Measurements from ENCODE around the gene CCND1. TPM values are rescaled to one million over a fixed set of nuclear protein-coding genes. Genes with fewer than 3 reads are reported as not detected.

The CCND1 gene
- total RNA-seq, 1 experiment from 2014 or later, result 331 TPM

DNA sequence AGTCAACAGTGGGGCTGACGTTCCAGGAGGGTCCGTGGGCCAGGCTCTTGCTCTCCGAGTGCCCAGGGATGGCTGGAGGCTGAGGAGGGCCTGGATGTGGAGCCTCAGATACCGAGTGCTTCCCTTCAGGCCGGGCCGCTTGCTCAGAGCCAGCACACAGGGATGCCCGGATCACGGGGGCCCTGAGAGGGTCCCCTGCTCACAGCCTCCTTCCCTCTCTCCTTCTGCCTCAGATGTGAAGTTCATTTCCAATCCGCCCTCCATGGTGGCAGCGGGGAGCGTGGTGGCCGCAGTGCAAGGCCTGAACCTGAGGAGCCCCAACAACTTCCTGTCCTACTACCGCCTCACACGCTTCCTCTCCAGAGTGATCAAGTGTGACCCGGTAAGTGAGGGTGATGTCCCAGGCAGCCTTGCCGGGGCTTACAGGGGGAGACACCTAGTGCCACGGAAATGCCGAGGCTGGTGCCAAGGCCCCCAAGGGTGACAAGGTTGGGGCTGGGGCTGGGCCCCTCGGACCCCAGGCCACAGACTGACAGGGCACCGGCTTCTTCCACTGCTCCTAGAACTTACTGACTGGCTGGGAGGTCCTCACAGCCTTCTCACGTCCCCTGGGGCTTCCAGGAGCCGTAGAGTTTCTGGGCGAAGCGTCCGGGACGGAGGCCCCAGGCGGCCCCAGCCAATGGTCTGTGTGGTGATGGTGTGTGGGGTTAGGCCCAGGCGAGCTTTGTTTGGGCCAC lies 7.0 kb downstream of the CCND1 start:
- CTCF ChIA-PET, result no interaction called here
- H3K36me3 ChIP-seq (ENCODE audit: control insufficient read depth, insufficient read depth, low read length), result peaks cover 15% of the 10 kb centered on the region

DNA sequence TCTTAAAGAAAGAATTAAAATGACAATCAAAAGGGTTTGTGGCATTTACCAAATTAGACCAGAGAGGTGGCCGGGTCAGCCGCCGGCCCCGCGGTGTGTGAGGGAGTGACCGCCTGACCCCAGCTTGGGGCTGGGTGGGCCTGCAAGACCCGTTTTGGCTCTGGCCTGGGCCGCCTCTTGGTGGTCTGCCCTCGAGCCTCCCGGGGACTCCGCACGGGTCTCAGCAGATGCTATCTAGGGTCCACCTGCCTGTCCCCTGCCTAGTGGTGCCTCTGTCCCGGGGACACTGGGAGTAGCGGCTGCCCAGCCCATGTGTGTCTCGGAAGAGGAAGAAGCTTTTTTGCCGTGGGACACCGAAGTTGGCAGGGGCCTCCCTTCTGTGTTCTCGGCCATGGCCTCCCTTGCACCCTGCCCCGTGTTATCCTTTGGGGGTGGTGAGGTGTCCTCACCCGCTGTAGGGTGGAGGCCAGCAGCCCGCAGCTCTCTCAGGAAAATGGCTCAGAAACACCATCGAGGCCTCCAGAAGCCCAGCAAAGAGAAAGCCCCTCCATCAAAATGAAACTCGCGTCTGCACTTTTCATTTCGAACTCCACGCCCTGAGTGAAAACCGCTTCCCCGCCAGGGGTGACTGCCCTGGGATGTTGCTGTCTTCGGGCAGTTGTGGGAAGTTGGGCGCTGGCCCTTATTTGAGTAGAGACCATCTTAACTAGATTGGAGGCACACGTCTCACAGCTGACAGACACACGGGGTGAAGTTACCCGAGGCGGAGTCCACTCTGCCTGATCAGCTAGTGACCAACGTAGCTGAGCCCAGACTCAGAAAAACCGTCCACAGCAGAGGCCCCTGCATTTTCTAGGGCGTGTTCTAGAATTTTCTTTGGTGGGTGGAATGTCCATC lies 8.0 kb downstream of the CCND1 start:
- POLR2A ChIA-PET, result interaction anchor here (1.0 kb wide), 1 partner anchor 9 kb away, joined by 3 read pairs; no protein-coding TSS in a partner anchor
- Mint-ChIP-seq H3K27ac (ENCODE audit: unreplicated experiment) (peak overlapping the region; percentile 71), H3K36me3 (ENCODE audit: insufficient read depth, unreplicated experiment) (peaks cover 100% of the 10 kb centered on the region), H3K27me3 (ENCODE audit: insufficient read depth, unreplicated experiment) (no peaks in the 10 kb centered on the region), H3K4me1 (ENCODE audit: low read depth, unreplicated experiment) (no peaks in the 10 kb centered on the region), H3K4me3 (ENCODE audit: unreplicated experiment) (no peak overlapping the region), H3K9me3 (ENCODE audit: unreplicated experiment) (no peaks in the 10 kb centered on the region)
- H3K27me3 ChIP-seq (replicated peaks; ENCODE audit: control insufficient read depth, insufficient read depth, low read length), result no peaks in the 10 kb centered on the region
- BruUV-seq (replicated peaks), result no TSS peak
- H3K4me1 ChIP-seq, result peaks cover 5% of the 10 kb centered on the region
- no peak overlapping the region for H3K4me3 ChIP-seq (ENCODE audit: low read depth, low read length)
- CTCF ChIA-PET, result no interaction called here
- no peaks in the 10 kb centered on the region for H3K9me3 ChIP-seq
- TF ChIP-seq, protein P1, sequence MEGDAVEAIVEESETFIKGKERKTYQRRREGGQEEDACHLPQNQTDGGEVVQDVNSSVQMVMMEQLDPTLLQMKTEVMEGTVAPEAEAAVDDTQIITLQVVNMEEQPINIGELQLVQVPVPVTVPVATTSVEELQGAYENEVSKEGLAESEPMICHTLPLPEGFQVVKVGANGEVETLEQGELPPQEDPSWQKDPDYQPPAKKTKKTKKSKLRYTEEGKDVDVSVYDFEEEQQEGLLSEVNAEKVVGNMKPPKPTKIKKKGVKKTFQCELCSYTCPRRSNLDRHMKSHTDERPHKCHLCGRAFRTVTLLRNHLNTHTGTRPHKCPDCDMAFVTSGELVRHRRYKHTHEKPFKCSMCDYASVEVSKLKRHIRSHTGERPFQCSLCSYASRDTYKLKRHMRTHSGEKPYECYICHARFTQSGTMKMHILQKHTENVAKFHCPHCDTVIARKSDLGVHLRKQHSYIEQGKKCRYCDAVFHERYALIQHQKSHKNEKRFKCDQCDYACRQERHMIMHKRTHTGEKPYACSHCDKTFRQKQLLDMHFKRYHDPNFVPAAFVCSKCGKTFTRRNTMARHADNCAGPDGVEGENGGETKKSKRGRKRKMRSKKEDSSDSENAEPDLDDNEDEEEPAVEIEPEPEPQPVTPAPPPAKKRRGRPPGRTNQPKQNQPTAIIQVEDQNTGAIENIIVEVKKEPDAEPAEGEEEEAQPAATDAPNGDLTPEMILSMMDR (IDR thresholded peaks at IDR 0.05; ENCODE audit: insufficient read depth in 1 of 2, low read depth in 1 of 2, low read length in 1 of 2, severe bottlenecking in 1 of 2, unreplicated experiment in 1 of 2), result no peak
- intact Hi-C loops (cut with micrococcal nuclease; ENCODE audit: unreplicated experiment), result no loop called here
- peak in 1 of 2 experiments; percentile 41 for DNase-seq
- H3K36me3 ChIP-seq (ENCODE audit: control insufficient read depth, insufficient read depth, low read length), result peaks cover 15% of the 10 kb centered on the region

More for the DNA sequence above, 7.0 kb downstream of the CCND1 start:
- Histone ChIP-seq H3K4me3 (ENCODE audit: low read depth, low read length) (no peak overlapping the region), H3K9me3 (no peaks in the 10 kb centered on the region), H3K27me3 (replicated peaks; ENCODE audit: control insufficient read depth, insufficient read depth, low read length) (no peaks in the 10 kb centered on the region), H3K4me1 (peaks cover 10% of the 10 kb centered on the region)
- intact Hi-C loops (cut with micrococcal nuclease; ENCODE audit: unreplicated experiment), result no loop called here
- DNase-seq, result no peak
- H3K27me3 Mint-ChIP-seq (ENCODE audit: insufficient read depth, unreplicated experiment), result no peaks in the 10 kb centered on the region
- no peaks in the 10 kb centered on the region for H3K9me3 Mint-ChIP-seq (ENCODE audit: unreplicated experiment)
- TF ChIP-seq, protein P1 (IDR thresholded peaks at IDR 0.05; ENCODE audit: insufficient read depth in 1 of 2, low read depth in 1 of 2, low read length in 1 of 2, severe bottlenecking in 1 of 2, unreplicated experiment in 1 of 2), result no peak
- no peak overlapping the region for H3K4me3 Mint-ChIP-seq (ENCODE audit: unreplicated experiment)
- no peaks in the 10 kb centered on the region for H3K4me1 Mint-ChIP-seq (ENCODE audit: low read depth, unreplicated experiment)
- peaks cover 100% of the 10 kb centered on the region for H3K36me3 Mint-ChIP-seq (ENCODE audit: insufficient read depth, unreplicated experiment)
- POLR2A ChIA-PET, result no interaction called here
- H3K27ac Mint-ChIP-seq (ENCODE audit: unreplicated experiment), result peak overlapping the region; percentile 71
- no TSS peak for BruUV-seq (replicated peaks)

- intact Hi-C loops (cut with micrococcal nuclease; ENCODE audit: unreplicated experiment), result no loop called here
- peaks cover under 1% of the 10 kb centered on the region for H3K4me1 Mint-ChIP-seq (ENCODE audit: low read depth, unreplicated experiment)
- Histone ChIP-seq H3K9me3 (no peaks in the 10 kb centered on the region), H3K4me1 (0 out of 2 replicates have a peak, but pooled peaks cover 5% of the 10 kb centered on the region), H3K27me3 (replicated peaks; ENCODE audit: control insufficient read depth, insufficient read depth, low read length) (no peaks in the 10 kb centered on the region), H3K4me3 (ENCODE audit: low read depth, low read length) (no peak overlapping the region), H3K36me3 (ENCODE audit: control insufficient read depth, insufficient read depth, low read length) (peaks cover 13% of the 10 kb centered on the region)
- no peaks in the 10 kb centered on the region for H3K27me3 Mint-ChIP-seq (ENCODE audit: insufficient read depth, unreplicated experiment)
- no peaks in the 10 kb centered on the region for H3K9me3 Mint-ChIP-seq (ENCODE audit: unreplicated experiment)
- BruUV-seq (replicated peaks), result no TSS peak
- TF ChIP-seq, protein P1 (IDR thresholded peaks at IDR 0.05; ENCODE audit: insufficient read depth in 1 of 2, low read depth in 1 of 2, low read length in 1 of 2, severe bottlenecking in 1 of 2, unreplicated experiment in 1 of 2), result no peak
- peak overlapping the region; percentile 71 for H3K27ac Mint-ChIP-seq (ENCODE audit: unreplicated experiment)
- ChIA-PET CTCF (no interaction called here), POLR2A (interaction anchor here (1.0 kb wide), 1 partner anchor 8 kb away, joined by 3 read pairs; no protein-coding TSS in a partner anchor)
- peaks cover 100% of the 10 kb centered on the region for H3K36me3 Mint-ChIP-seq (ENCODE audit: insufficient read depth, unreplicated experiment)
- no peak overlapping the region for H3K4me3 Mint-ChIP-seq (ENCODE audit: unreplicated experiment)
- peak in 1 of 2 experiments; percentile 37 for DNase-seq
Measured at GRCh38 chr11:69649576-69649900, 8.6 kb downstream of the CCND1 start.
